Colonic mucosa (tissue), 4 donors: ENCODE data around the gene SUCLG2. TPM values are rescaled to one million over a fixed set of nuclear protein-coding genes. Genes with fewer than 3 reads are reported as not detected.

ENCODE experiments used
- DNase-seq: peaks from one replicate; pipeline ENCODE4 v3.0.0-alpha.2; 2020
- H3K27ac ChIP-seq: fragments of 200-600 bp; one replicate; pipeline ENCODE4 v1.8.0; 2021
- H3K27me3 ChIP-seq: fragments of 200-600 bp; one replicate; pipeline ENCODE4 v1.8.0; 2021
- H3K36me3 ChIP-seq: fragments of 200-600 bp; one replicate; pipeline ENCODE4 v1.8.0; 2021
- H3K4me1 ChIP-seq: fragments of 200-600 bp; one replicate; pipeline ENCODE4 v1.8.0; 2021; ENCODE audit warnings: mild to moderate bottlenecking
- H3K4me3 ChIP-seq: fragments of 200-600 bp; one replicate; pipeline ENCODE4 v1.8.0; 2021
- H3K9ac ChIP-seq, 2 donors: one replicate each; pipeline ENCODE4 v1.7.0; 2013; ENCODE audit warnings: control low read depth in 2 of 2, low read depth in 2 of 2, low read length in 2 of 2
- H3K9me3 ChIP-seq: fragments of 200-600 bp; one replicate; pipeline ENCODE4 v1.8.0; 2021
- CTCF ChIP-seq: fragments of 200-600 bp; IDR thresholded peaks from one replicate; pipeline ENCODE4 v1.8.0; 2022; ENCODE audit warnings: antibody characterized with exemption, mild to moderate bottlenecking
- intact Hi-C: fragments of 100-400 bp; cut with DNase I; formaldehyde crosslinking; loops from one replicate; pipeline ENCODE4 v1.14.1; 2022
- total RNA-seq, 2 donors: library from RNA; stranded (reverse); fragmentation: NEBNext Ultra II Directional in 1 of 2; extraction: Animal tissue kit (Norgen Biotek cat#: 25700) in 1 of 2; gene quantifications; one replicate each; pipeline ENCODE4 v1.2.1, GENCODE V29; 2021
- donor health status: healthy.
- donor health status: DM: no; HTN: no; CAD: no.
- donor health status: DM: no; HTN: no; CAD: no.

The SUCLG2 gene
- total RNA-seq, 2 donors from 2014 or later: 114 to 219 TPM

- intact Hi-C loops: no loop called here
These were observed 86.5 kb downstream of the SUCLG2 start for GRCh38 chr3:67567893-67568292.

GRCh38 chr3:67564973-67565372, 89.4 kb downstream of the SUCLG2 start:
- intact Hi-C loops: no loop called here
- TF ChIP-seq CTCF: no peak
- H3K9ac ChIP-seq: no peak overlapping the region

More at GRCh38 chr3:67567893-67568292, 86.5 kb downstream of the SUCLG2 start:
- Histone ChIP-seq H3K4me1 (no peaks in the 10 kb centered on the region), H3K4me3 (no peak overlapping the region), H3K36me3 (no peaks in the 10 kb centered on the region), H3K27ac (no peak overlapping the region), H3K9ac (no peak overlapping the region), H3K9me3 (no peaks in the 10 kb centered on the region), H3K27me3 (no peaks in the 10 kb centered on the region)
- DNase-seq: no peak
- no peak for TF ChIP-seq CTCF

GRCh38 chr3:67564008-67564407, 90.4 kb downstream of the SUCLG2 start:
- H3K36me3 ChIP-seq: no peaks in the 10 kb centered on the region

More at GRCh38 chr3:67564973-67565372, 89.4 kb downstream of the SUCLG2 start:
- H3K9me3 ChIP-seq: no peaks in the 10 kb centered on the region
- H3K4me3 ChIP-seq: no peak overlapping the region
- DNase-seq: no peak
- no peak overlapping the region for H3K27ac ChIP-seq
- no peaks in the 10 kb centered on the region for H3K36me3 ChIP-seq
- H3K4me1 ChIP-seq: no peaks in the 10 kb centered on the region
- H3K27me3 ChIP-seq: no peaks in the 10 kb centered on the region

GRCh38 chr3:67561667-67562394, 92.6 kb downstream of the SUCLG2 start:
- no peak for TF ChIP-seq CTCF
- intact Hi-C loops: no loop called here
- Histone ChIP-seq H3K9me3 (no peaks in the 10 kb centered on the region), H3K27ac (no peak overlapping the region), H3K9ac (no peak overlapping the region), H3K4me1 (no peaks in the 10 kb centered on the region), H3K36me3 (no peaks in the 10 kb centered on the region), H3K27me3 (no peaks in the 10 kb centered on the region), H3K4me3 (no peak overlapping the region)
- no peak for DNase-seq

More at GRCh38 chr3:67564008-67564407, 90.4 kb downstream of the SUCLG2 start:
- Histone ChIP-seq H3K27me3 (no peaks in the 10 kb centered on the region), H3K27ac (no peak overlapping the region), H3K4me1 (no peaks in the 10 kb centered on the region), H3K9ac (no peak overlapping the region), H3K4me3 (no peak overlapping the region), H3K9me3 (no peaks in the 10 kb centered on the region)
- no peak for DNase-seq
- intact Hi-C loops: no loop called here
- no peak for TF ChIP-seq CTCF

- no peak overlapping the region for H3K27ac ChIP-seq
- TF ChIP-seq CTCF: no peak
- H3K4me3 ChIP-seq: no peak overlapping the region
- no peaks in the 10 kb centered on the region for H3K9me3 ChIP-seq
- no peaks in the 10 kb centered on the region for H3K27me3 ChIP-seq
- H3K36me3 ChIP-seq: no peaks in the 10 kb centered on the region
- no peaks in the 10 kb centered on the region for H3K4me1 ChIP-seq
- intact Hi-C loops: no loop called here
- no peak for DNase-seq
- H3K9ac ChIP-seq: no peak overlapping the region
These were observed 93.1 kb downstream of the SUCLG2 start for GRCh38 chr3:67561266-67561665.
